HL-60 (cell line): ENCODE measurements around the gene ANKS1B.

Experiments
- GABPA ChIP-seq: IDR thresholded peaks from 2 replicates; pipeline ENCODE4 v1.6.1; 2012; ENCODE audit warnings: low read depth
- SPI1 ChIP-seq: IDR thresholded peaks from 2 replicates; pipeline ENCODE4 v1.6.1; 2012; ENCODE audit warnings: low read depth, mild to moderate bottlenecking, borderline replicate concordance
- TF ChIP-seq, protein P1 (sequence below): IDR thresholded peaks from one replicate; pipeline ENCODE4 v1.5.1; 2011; ENCODE audit warnings: low read length, control low read depth, inconsistent platforms; ENCODE audit not compliant: insufficient read depth
- TF ChIP-seq, protein P2 (sequence below): IDR thresholded peaks from 2 replicates; pipeline ENCODE4 v1.6.1; 2012; ENCODE audit warnings: low read depth; ENCODE audit not compliant: insufficient replicate concordance

DNA sequence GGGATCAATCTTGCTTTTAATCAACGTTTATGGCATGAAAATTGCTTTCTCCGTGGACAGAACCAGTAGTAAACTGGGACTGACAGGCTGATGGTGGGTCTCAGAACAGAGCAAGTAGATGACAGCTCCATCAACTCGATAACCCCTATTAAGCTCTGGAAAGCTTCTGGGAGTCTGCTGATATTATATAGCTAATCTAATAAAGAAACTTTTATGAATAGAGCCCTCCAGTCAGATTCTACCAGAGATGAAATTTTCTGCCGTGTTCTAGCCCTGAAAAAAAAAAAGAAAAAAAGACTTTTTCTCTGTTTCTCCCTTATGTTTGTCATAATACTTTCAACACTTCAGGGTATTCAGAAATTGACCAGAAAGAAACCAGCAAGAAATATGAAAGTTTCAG is 1168.0 kb downstream of the ANKS1B start:
- TF ChIP-seq, protein P1, sequence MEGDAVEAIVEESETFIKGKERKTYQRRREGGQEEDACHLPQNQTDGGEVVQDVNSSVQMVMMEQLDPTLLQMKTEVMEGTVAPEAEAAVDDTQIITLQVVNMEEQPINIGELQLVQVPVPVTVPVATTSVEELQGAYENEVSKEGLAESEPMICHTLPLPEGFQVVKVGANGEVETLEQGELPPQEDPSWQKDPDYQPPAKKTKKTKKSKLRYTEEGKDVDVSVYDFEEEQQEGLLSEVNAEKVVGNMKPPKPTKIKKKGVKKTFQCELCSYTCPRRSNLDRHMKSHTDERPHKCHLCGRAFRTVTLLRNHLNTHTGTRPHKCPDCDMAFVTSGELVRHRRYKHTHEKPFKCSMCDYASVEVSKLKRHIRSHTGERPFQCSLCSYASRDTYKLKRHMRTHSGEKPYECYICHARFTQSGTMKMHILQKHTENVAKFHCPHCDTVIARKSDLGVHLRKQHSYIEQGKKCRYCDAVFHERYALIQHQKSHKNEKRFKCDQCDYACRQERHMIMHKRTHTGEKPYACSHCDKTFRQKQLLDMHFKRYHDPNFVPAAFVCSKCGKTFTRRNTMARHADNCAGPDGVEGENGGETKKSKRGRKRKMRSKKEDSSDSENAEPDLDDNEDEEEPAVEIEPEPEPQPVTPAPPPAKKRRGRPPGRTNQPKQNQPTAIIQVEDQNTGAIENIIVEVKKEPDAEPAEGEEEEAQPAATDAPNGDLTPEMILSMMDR: no peak
- no peak for TF ChIP-seq GABPA
- no peak for TF ChIP-seq SPI1
- TF ChIP-seq, protein P2, sequence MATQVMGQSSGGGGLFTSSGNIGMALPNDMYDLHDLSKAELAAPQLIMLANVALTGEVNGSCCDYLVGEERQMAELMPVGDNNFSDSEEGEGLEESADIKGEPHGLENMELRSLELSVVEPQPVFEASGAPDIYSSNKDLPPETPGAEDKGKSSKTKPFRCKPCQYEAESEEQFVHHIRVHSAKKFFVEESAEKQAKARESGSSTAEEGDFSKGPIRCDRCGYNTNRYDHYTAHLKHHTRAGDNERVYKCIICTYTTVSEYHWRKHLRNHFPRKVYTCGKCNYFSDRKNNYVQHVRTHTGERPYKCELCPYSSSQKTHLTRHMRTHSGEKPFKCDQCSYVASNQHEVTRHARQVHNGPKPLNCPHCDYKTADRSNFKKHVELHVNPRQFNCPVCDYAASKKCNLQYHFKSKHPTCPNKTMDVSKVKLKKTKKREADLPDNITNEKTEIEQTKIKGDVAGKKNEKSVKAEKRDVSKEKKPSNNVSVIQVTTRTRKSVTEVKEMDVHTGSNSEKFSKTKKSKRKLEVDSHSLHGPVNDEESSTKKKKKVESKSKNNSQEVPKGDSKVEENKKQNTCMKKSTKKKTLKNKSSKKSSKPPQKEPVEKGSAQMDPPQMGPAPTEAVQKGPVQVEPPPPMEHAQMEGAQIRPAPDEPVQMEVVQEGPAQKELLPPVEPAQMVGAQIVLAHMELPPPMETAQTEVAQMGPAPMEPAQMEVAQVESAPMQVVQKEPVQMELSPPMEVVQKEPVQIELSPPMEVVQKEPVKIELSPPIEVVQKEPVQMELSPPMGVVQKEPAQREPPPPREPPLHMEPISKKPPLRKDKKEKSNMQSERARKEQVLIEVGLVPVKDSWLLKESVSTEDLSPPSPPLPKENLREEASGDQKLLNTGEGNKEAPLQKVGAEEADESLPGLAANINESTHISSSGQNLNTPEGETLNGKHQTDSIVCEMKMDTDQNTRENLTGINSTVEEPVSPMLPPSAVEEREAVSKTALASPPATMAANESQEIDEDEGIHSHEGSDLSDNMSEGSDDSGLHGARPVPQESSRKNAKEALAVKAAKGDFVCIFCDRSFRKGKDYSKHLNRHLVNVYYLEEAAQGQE: no peak
